ENCODE data around the gene CST3. TPM values are rescaled to one million over a fixed set of nuclear protein-coding genes. Genes with fewer than 3 reads are reported as not detected.

Gene CST3
- total RNA-seq, 3 donors from 2014 or later = 763 to 916 (median 852) TPM

DNA sequence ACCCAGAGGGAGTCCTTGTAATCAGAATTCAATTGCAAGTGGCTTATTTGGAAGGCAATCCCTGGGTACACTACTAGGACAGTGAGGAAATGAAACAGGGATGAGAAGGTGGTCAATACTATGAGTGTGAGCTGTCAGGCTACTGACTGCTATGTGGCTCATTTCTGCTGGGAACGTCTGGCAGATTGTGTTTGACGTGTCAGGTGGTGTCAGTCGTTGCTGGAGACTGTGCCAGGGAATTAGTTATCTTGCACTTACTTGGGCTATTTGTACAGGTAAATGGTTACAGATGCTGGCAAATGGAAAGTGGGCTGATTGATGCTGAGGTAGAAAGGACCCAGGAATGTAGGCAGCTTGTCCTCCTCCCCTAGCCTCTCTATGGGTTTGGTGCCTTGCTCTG, 33.7 kb upstream of the CST3 start:
- H3K9me3 ChIP-seq = no peaks in the 10 kb centered on the region
- no peak for DNase-seq
- H3K4me1 ChIP-seq (ENCODE audit: low read depth) = no peaks in the 10 kb centered on the region
- intact Hi-C loops (cut with DNase I, micrococcal nuclease) = no loop called here
- no peak for ATAC-seq
- no peak for TF ChIP-seq CTCF (IDR thresholded peaks at IDR 0.05)
- no peak overlapping the region for H3K4me3 ChIP-seq
- no peaks in the 10 kb centered on the region for H3K36me3 ChIP-seq (ENCODE audit: low read depth)

GRCh38 chr20:23670361-23670760, 32.6 kb upstream of the CST3 start:
- TF ChIP-seq CTCF (IDR thresholded peaks at IDR 0.05) = no peak
- Histone ChIP-seq H3K9me3 (no peaks in the 10 kb centered on the region), H3K4me3 (no peak overlapping the region), H3K4me1 (ENCODE audit: low read depth) (no peaks in the 10 kb centered on the region), H3K36me3 (ENCODE audit: low read depth) (no peaks in the 10 kb centered on the region)
- DNase-seq (no peak), ATAC-seq (no peak)
- intact Hi-C loops (cut with DNase I, micrococcal nuclease) = no loop called here

- Histone ChIP-seq H3K4me1 (ENCODE audit: low read depth) (no peaks in the 10 kb centered on the region), H3K9me3 (no peaks in the 10 kb centered on the region), H3K4me3 (no peak overlapping the region), H3K36me3 (ENCODE audit: low read depth) (no peaks in the 10 kb centered on the region)
- DNase-seq (no peak), ATAC-seq (no peak)
- intact Hi-C loops (cut with DNase I, micrococcal nuclease) = no loop called here
- TF ChIP-seq CTCF (IDR thresholded peaks at IDR 0.05) = no peak
Observed at GRCh38 chr20:23669866-23670265, 32.1 kb upstream of the CST3 start.

DNA sequence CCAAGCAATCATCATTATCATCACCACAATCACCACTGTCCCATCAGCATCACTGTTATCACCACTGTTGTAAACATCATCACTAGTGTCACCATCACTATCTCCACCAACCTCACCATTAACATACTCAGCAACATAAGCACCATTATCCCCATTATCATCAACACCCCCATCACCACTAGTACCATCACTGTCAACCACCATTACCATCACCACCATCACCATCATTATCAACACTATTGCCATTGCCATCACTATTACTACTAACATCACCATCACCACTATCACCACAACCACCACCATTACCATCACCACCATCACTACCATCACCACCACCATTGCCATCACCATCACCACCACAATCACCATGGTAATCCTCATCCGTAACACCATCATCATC, 31.6 kb upstream of the CST3 start:
- no peak for ATAC-seq
- intact Hi-C loops (cut with DNase I, micrococcal nuclease) = no loop called here
- no peaks in the 10 kb centered on the region for H3K4me1 ChIP-seq (ENCODE audit: low read depth)
- no peak for TF ChIP-seq CTCF (IDR thresholded peaks at IDR 0.05)
- no peak overlapping the region for H3K4me3 ChIP-seq
- no peaks in the 10 kb centered on the region for H3K36me3 ChIP-seq (ENCODE audit: low read depth)
- no peak for DNase-seq
- H3K9me3 ChIP-seq = no peaks in the 10 kb centered on the region

GRCh38 chr20:23668477-23668951, 30.8 kb upstream of the CST3 start:
- H3K4me3 ChIP-seq = no peak overlapping the region
- no peaks in the 10 kb centered on the region for H3K36me3 ChIP-seq (ENCODE audit: low read depth)
- intact Hi-C loops (cut with DNase I, micrococcal nuclease) = no loop called here
- H3K4me1 ChIP-seq (ENCODE audit: low read depth) = no peaks in the 10 kb centered on the region
- no peaks in the 10 kb centered on the region for H3K9me3 ChIP-seq
- DNase-seq = peak in 2 of 3 donors; percentile 39 to 61
- TF ChIP-seq CTCF (IDR thresholded peaks at IDR 0.05) = peak; percentile 57
- peak; percentile 85 for ATAC-seq

- no peak for TF ChIP-seq CTCF (IDR thresholded peaks at IDR 0.05)
- intact Hi-C loops (cut with DNase I, micrococcal nuclease) = no loop called here
- no peak for DNase-seq
Observed at GRCh38 chr20:23667666-23668065, 29.9 kb upstream of the CST3 start.

More at GRCh38 chr20:23667666-23668065, 29.9 kb upstream of the CST3 start:
- Histone ChIP-seq H3K9me3 (no peaks in the 10 kb centered on the region), H3K36me3 (ENCODE audit: low read depth) (no peaks in the 10 kb centered on the region), H3K4me1 (ENCODE audit: low read depth) (no peaks in the 10 kb centered on the region), H3K4me3 (no peak overlapping the region)
- ATAC-seq = no peak
